Activated naive CD8-positive, alpha-beta T cell treated with anti-CD3 and anti-CD28 coated beads for 36 hours (primary cell): Measurements from ENCODE around the gene RBM26. TPM values are rescaled to one million over a fixed set of nuclear protein-coding genes. Genes with fewer than 3 reads are reported as not detected.

Source experiments
- DNase-seq: peaks from one replicate; pipeline ENCODE4 v3.0.0; 2021
- H3K27ac Mint-ChIP-seq: one replicate; pipeline ENCODE4 v1.8.0; 2022; ENCODE audit warnings: mild to moderate bottlenecking, moderate library complexity, mixed read lengths
- H3K27me3 Mint-ChIP-seq: one replicate; pipeline ENCODE4 v1.8.0; 2022; ENCODE audit warnings: mild to moderate bottlenecking, mixed read lengths
- H3K36me3 Mint-ChIP-seq: one replicate; pipeline ENCODE4 v1.8.0; 2021; ENCODE audit warnings: mild to moderate bottlenecking, mixed read lengths
- H3K4me1 Mint-ChIP-seq: one replicate; pipeline ENCODE4 v1.8.0; 2021; ENCODE audit warnings: mixed read lengths
- H3K4me3 Mint-ChIP-seq: one replicate; pipeline ENCODE4 v1.8.0; 2022; ENCODE audit warnings: mild to moderate bottlenecking, moderate library complexity, mixed read lengths
- H3K9me3 Mint-ChIP-seq: one replicate; pipeline ENCODE4 v1.8.0; 2022; ENCODE audit warnings: mixed read lengths
- total RNA-seq, 2 experiments: library from RNA; stranded (reverse); gene quantifications; one replicate each; pipeline ENCODE4 v1.2.3, GENCODE V29; 2021

The RBM26 gene, protein sequence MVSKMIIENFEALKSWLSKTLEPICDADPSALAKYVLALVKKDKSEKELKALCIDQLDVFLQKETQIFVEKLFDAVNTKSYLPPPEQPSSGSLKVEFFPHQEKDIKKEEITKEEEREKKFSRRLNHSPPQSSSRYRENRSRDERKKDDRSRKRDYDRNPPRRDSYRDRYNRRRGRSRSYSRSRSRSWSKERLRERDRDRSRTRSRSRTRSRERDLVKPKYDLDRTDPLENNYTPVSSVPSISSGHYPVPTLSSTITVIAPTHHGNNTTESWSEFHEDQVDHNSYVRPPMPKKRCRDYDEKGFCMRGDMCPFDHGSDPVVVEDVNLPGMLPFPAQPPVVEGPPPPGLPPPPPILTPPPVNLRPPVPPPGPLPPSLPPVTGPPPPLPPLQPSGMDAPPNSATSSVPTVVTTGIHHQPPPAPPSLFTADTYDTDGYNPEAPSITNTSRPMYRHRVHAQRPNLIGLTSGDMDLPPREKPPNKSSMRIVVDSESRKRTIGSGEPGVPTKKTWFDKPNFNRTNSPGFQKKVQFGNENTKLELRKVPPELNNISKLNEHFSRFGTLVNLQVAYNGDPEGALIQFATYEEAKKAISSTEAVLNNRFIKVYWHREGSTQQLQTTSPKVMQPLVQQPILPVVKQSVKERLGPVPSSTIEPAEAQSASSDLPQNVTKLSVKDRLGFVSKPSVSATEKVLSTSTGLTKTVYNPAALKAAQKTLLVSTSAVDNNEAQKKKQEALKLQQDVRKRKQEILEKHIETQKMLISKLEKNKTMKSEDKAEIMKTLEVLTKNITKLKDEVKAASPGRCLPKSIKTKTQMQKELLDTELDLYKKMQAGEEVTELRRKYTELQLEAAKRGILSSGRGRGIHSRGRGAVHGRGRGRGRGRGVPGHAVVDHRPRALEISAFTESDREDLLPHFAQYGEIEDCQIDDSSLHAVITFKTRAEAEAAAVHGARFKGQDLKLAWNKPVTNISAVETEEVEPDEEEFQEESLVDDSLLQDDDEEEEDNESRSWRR
- total RNA-seq, result 10 to 100 TPM; 60.0 to 60.7 TPM

DNA sequence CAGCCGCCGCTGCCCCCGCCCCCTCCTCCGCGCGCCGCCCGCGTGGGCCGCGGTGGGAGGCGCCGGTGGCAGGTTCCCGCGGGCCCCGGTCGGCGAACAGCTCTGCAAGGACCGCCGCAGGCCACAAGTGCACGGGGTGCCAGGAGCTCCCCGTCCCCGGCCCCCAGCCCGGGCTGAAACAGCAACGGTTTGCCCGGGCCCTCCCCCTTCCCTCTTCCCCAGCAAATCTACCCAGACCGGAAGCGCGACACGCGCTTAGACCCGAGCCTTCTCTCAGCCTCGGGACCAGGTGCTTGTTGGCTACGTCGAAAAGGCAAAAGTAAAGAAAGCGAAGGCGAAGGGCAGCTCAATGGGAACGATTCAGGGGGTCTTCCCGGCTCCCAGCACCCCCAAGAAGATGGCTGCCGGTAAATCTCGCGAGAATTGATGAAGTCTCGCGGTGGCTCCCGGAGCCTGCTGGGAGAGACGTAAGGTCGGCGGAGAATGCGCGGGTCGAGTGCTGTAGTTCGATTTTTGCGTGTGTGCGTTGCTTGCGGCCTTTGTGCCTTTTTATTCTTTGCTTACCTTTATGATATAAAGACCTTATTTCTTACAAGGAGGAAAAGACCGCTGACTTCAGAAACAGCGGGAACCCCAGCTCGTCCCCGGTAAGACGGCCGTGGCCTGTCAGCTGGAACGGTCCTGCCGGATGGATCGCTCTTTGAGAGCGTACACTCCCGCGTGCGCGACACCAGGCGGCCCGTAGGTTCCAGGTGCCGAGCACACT lies at the start of gene RBM26:
RBM26 (minus strand) TSS at position 425 of the 766 bp plus-strand sequence. CDS start 481 bp downstream, outside the sequence.
- H3K4me1 Mint-ChIP-seq, result peaks cover 37% of the 10 kb centered on the region
- DNase-seq, result peak; percentile 92
- H3K4me3 Mint-ChIP-seq, result peak within 1 kb of the TSS; percentile 91
- H3K27me3 Mint-ChIP-seq, result no peaks in the 10 kb centered on the region
- H3K36me3 Mint-ChIP-seq, result peaks cover 16% of the 10 kb centered on the region
- peak within 1 kb of the TSS; percentile 97 for H3K27ac Mint-ChIP-seq
- no peaks in the 10 kb centered on the region for H3K9me3 Mint-ChIP-seq

DNA sequence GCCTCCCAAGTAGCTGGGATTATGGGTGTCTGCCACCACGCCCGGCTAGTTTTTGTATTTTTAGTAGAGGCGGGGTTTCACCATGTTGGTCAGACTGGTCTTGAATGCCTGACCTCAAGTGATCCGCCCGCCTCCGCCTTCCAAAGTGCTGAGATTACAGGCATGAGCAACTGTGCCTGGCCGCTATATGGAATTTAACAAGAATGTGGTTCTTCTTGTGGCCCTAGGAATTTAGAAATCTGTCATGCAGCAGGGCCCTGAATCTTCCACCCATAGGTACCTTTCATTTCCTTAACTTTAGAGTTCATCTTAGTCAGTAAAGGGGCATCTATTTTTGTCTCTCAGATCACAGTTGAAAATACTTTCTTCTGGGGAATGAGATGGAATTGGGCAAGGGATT lies 49.3 kb upstream of the RBM26 start:
- H3K27ac Mint-ChIP-seq, result no peak overlapping the region
- DNase-seq, result no peak
- H3K4me1 Mint-ChIP-seq, result peaks cover 37% of the 10 kb centered on the region
- H3K4me3 Mint-ChIP-seq, result no peak overlapping the region
- no peaks in the 10 kb centered on the region for H3K9me3 Mint-ChIP-seq
- no peaks in the 10 kb centered on the region for H3K36me3 Mint-ChIP-seq
- H3K27me3 Mint-ChIP-seq, result no peaks in the 10 kb centered on the region

GRCh38 chr13:79452239-79452913 lies 46.3 kb upstream of the RBM26 start:
- no peak for DNase-seq
- peaks cover 50% of the 10 kb centered on the region for H3K4me1 Mint-ChIP-seq
- peaks cover 2% of the 10 kb centered on the region for H3K9me3 Mint-ChIP-seq
- peak overlapping the region; percentile 89 for H3K27ac Mint-ChIP-seq
- peaks cover 1% of the 10 kb centered on the region for H3K36me3 Mint-ChIP-seq
- H3K4me3 Mint-ChIP-seq, result no peak overlapping the region
- H3K27me3 Mint-ChIP-seq, result peaks cover 4% of the 10 kb centered on the region

DNA sequence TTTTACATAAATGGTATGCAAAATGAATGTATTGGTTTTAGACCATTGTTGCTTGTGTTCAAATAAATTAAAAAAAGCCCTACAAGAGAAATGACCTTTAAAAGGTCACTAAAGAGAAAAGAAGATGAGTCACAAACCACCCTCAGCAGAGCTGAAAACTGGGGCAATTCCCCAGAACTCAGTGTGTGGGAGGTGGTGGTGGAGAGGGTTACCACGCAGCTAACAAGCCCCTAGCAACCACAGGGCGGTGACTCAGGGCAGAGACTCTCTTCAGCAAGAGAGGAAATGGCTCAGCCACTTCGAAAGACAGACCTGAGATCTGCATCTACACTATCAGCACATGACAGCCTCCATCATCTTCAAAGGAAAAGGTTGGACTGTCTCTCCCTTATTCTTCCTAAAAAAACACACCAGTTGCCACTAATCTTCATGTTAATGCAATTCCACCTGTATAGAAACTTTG lies 45.5 kb upstream of the RBM26 start:
- peak overlapping the region; percentile 89 for H3K27ac Mint-ChIP-seq
- H3K4me3 Mint-ChIP-seq, result peak overlapping the region; percentile 64

DNA sequence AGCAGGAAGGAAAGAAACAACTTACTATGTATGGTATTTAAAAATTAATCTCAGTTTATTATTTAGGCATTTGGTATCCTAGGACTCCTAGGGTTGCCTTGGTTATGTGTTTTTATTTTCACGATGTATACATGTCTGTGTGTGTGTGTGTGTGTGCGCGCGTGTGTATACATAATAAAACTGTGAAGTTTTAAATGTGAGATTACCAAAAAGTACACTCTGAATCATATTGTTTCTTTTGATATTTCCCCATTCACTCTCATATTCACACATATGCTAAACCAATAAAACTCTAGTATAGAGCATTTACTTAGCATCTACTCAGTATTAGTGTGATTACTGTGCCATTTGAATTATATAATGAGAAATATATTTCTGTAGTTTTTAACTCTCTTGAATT lies 44.1 kb upstream of the RBM26 start:
- Mint-ChIP-seq H3K27ac (no peak overlapping the region), H3K4me3 (no peak overlapping the region), H3K27me3 (peaks cover 4% of the 10 kb centered on the region), H3K4me1 (peaks cover 62% of the 10 kb centered on the region), H3K9me3 (peaks cover 2% of the 10 kb centered on the region), H3K36me3 (peaks cover 1% of the 10 kb centered on the region)
- DNase-seq, result no peak

More for the DNA sequence above, 45.5 kb upstream of the RBM26 start:
- Mint-ChIP-seq H3K27me3 (peaks cover 4% of the 10 kb centered on the region), H3K4me1 (peaks cover 50% of the 10 kb centered on the region), H3K36me3 (peaks cover 1% of the 10 kb centered on the region), H3K9me3 (peaks cover 2% of the 10 kb centered on the region)
- peak; percentile 91 for DNase-seq

GRCh38 chr13:79448413-79448812 lies 42.4 kb upstream of the RBM26 start:
- H3K4me1 Mint-ChIP-seq, result peaks cover 61% of the 10 kb centered on the region
- H3K36me3 Mint-ChIP-seq, result peaks cover 1% of the 10 kb centered on the region
- H3K27ac Mint-ChIP-seq, result no peak overlapping the region
- peaks cover 2% of the 10 kb centered on the region for H3K9me3 Mint-ChIP-seq
- no peak for DNase-seq
- H3K4me3 Mint-ChIP-seq, result no peak overlapping the region
- peaks cover 4% of the 10 kb centered on the region for H3K27me3 Mint-ChIP-seq

- Mint-ChIP-seq H3K27me3 (peaks cover 4% of the 10 kb centered on the region), H3K27ac (no peak overlapping the region), H3K4me1 (peaks cover 55% of the 10 kb centered on the region), H3K9me3 (peaks cover 2% of the 10 kb centered on the region), H3K36me3 (peaks cover 1% of the 10 kb centered on the region), H3K4me3 (no peak overlapping the region)
- DNase-seq, result no peak
These were observed 41.7 kb upstream of the RBM26 start for GRCh38 chr13:79447741-79448140.

DNA sequence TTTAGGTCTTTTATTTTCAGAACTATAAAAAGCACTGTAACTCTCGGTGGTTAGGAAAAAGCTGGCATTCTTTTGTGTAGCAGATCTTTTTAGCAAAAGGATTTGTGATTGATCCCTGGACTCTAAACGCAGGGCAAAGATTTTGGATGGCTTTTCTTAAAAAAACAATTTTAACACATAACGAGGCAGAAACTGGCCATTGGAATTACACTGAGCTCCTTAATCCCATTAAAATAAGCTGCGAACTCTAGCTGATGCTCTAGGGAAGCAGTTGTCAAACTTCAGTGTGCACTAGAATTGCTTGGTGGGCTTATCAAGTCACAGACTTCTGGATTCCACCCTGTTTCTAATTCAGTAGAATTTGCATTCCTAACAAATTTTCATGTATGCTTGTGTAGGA lies 41.1 kb upstream of the RBM26 start:
- peaks cover 4% of the 10 kb centered on the region for H3K27me3 Mint-ChIP-seq
- no peak overlapping the region for H3K4me3 Mint-ChIP-seq
- peaks cover 2% of the 10 kb centered on the region for H3K9me3 Mint-ChIP-seq
- H3K4me1 Mint-ChIP-seq, result peaks cover 49% of the 10 kb centered on the region
- no peak overlapping the region for H3K27ac Mint-ChIP-seq
- H3K36me3 Mint-ChIP-seq, result peaks cover 1% of the 10 kb centered on the region
- no peak for DNase-seq

DNA sequence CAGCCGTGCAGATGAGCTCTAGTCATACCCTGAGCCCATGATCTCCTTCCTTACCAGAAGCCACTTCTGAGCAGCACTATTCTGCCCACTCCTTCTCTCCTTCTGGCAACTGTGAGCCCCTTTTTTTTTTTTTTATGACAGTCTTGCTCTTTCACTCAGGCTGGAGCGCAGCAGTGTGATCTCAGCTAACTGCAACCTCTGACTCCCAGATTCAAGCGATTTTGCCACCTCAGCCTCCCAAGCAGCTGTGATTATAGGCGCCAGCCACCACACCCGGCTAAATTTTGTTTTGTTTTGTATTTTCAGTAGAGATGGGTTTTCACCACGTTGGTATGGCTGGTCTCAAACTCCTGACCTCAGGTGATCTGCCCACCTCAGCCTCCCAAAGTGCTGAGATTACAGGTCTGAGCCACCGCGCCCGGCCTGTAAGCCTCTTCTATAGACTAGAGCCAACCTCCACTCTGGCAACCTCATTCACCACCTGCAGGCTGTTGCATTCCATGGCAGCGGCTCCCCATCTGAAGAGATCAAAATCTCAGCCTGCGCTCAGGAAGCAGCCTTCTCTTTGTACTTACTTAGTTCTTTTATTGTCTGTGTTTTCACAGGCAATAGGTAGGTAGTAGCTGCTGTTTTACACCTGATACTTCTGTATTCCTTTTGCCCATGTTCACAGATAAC lies 40.1 kb upstream of the RBM26 start:
- DNase-seq, result no peak
- Mint-ChIP-seq H3K9me3 (peaks cover 2% of the 10 kb centered on the region), H3K4me1 (peaks cover 38% of the 10 kb centered on the region), H3K4me3 (no peak overlapping the region), H3K27ac (no peak overlapping the region), H3K27me3 (peaks cover 4% of the 10 kb centered on the region), H3K36me3 (peaks cover 1% of the 10 kb centered on the region)

DNA sequence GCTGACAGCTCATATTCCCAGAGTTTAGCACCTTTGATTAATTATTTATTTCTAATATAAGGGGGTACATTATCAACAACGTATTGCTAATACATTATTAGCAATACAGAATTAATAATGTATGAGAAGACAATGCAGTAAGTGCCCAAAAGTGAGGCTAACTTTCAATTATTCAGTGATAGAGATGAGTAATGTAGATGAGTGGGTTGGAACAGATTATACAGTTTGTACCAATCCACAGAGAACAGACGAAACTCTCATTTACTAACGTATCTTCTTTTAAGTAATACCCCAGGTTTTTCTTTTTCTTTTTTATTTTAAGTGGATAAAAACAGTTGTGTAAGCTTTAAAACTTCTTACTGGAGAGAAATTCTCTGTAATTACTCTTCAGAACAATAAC lies 36.7 kb upstream of the RBM26 start:
- no peak for DNase-seq
- Mint-ChIP-seq H3K36me3 (no peaks in the 10 kb centered on the region), H3K27ac (no peak overlapping the region), H3K4me1 (peaks cover 17% of the 10 kb centered on the region), H3K4me3 (no peak overlapping the region), H3K9me3 (no peaks in the 10 kb centered on the region), H3K27me3 (peaks cover 3% of the 10 kb centered on the region)

DNA sequence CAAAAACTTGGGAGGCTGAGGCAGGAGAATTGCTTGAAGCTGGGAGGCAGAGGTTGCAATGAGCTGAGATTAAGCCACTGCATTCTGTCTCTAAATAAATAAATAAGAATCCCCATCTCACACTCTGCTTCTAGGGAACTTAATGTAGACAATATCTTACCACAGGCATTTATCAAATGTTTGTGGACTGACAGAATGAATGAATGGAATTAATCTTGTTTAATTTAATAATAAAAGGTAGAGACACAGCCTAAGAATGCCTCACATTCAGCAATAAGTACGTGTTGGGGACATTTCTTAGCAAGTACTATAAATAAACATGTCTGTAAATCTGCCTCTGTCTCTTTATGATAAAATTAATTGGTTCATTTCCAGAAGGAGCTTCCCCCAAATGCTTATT lies 36.2 kb upstream of the RBM26 start:
- H3K4me3 Mint-ChIP-seq, result no peak overlapping the region
- peaks cover 17% of the 10 kb centered on the region for H3K4me1 Mint-ChIP-seq
- no peak overlapping the region for H3K27ac Mint-ChIP-seq
- no peaks in the 10 kb centered on the region for H3K9me3 Mint-ChIP-seq
- DNase-seq, result no peak
- H3K27me3 Mint-ChIP-seq, result no peaks in the 10 kb centered on the region
- no peaks in the 10 kb centered on the region for H3K36me3 Mint-ChIP-seq

DNA sequence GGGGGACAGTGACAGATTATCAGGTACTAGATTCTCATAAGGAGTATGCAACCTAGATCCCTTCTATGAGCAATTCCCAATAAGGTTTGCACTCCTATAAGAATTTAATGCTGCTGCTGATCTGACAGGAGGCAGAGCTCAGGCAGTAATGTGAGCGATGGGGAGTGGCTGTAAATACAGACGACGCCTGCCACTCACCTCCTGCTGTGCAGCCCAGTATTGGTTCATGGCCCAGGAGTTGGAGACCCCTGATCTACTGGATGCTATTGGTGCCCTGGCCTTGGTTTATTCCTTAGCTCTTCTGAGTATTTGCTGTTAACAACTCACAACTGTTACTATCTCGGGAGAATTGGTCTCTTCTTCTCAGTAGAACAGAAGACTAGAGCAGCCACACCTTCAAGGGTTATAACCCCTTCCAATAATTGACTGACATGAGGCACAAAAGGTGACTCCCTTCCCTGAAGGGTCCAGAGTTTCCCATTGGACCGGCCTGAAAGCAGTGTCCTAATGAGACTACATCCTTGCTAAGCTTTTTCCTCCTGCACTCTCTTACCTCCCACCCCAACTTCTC lies 35.0 kb upstream of the RBM26 start:
- Mint-ChIP-seq H3K4me3 (no peak overlapping the region), H3K36me3 (no peaks in the 10 kb centered on the region), H3K27me3 (no peaks in the 10 kb centered on the region), H3K9me3 (no peaks in the 10 kb centered on the region), H3K27ac (no peak overlapping the region), H3K4me1 (peaks cover 7% of the 10 kb centered on the region)
- DNase-seq, result no peak

DNA sequence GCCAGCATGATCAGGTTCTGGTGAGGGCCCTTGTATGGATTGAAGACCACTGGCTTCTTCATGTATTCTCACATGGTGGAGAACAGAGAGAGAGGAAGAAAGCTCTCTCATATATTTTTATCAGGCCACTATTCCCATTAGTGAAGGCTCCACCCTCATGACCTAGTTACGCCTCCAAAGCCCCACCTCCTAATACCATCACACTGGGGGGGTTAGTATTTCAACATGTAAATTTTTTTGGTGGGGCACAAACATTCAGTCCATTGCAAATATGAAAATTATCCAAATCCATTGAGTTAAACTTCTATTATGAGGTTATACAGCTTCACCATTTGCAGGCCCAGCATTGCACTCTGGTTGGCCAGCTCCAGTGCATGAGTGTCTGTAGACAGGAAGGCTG lies 33.2 kb upstream of the RBM26 start:
- no peaks in the 10 kb centered on the region for H3K27me3 Mint-ChIP-seq
- peaks cover 4% of the 10 kb centered on the region for H3K4me1 Mint-ChIP-seq
- no peak for DNase-seq
- no peaks in the 10 kb centered on the region for H3K36me3 Mint-ChIP-seq
- H3K9me3 Mint-ChIP-seq, result no peaks in the 10 kb centered on the region
- no peak overlapping the region for H3K27ac Mint-ChIP-seq
- H3K4me3 Mint-ChIP-seq, result no peak overlapping the region
